OCI-LY1 (cell line): ENCODE measurements around the gene PCSK4.

ENCODE experiments used
- H2AFZ ChIP-seq: fragments of 200-600 bp; sonication (generic), shearing (Covaris generic); 2 replicates; pipeline ENCODE4 v1.6.0; 2014; ENCODE audit warnings: antibody characterized with exemption, mild to moderate bottlenecking, low read length
- H3F3A ChIP-seq: fragments of 200-600 bp; sonication (generic), shearing (Covaris generic); 2 replicates; pipeline ENCODE4 v1.6.0; 2014; ENCODE audit warnings: mild to moderate bottlenecking, antibody characterized with exemption, low read length, moderate library complexity; ENCODE audit not compliant: insufficient read depth
- H3K27ac ChIP-seq: fragments of 200-600 bp; sonication (generic); 2 replicates; pipeline ENCODE4 v1.5.1; 2014; ENCODE audit warnings: low read length, mixed run types, mild to moderate bottlenecking, low read depth; ENCODE audit not compliant: poor library complexity, severe bottlenecking
- H3K27me3 ChIP-seq: fragments of 200-600 bp; sonication (generic); 2 replicates; pipeline ENCODE4 v1.6.0; 2014; ENCODE audit warnings: antibody characterized with exemption, mild to moderate bottlenecking, low read length, moderate library complexity; ENCODE audit not compliant: insufficient read depth
- H3K36me3 ChIP-seq: fragments of 200-600 bp; sonication (generic); 2 replicates; pipeline ENCODE4 v1.6.1; 2014; ENCODE audit warnings: mild to moderate bottlenecking, antibody characterized with exemption, low read length, moderate library complexity, mixed read lengths; ENCODE audit not compliant: insufficient read depth
- H3K4me1 ChIP-seq: fragments of 200-600 bp; sonication (generic); 2 replicates; pipeline ENCODE4 v1.5.1; 2014; ENCODE audit warnings: mild to moderate bottlenecking, low read length, moderate library complexity; ENCODE audit not compliant: insufficient read depth, severe bottlenecking
- H3K4me2 ChIP-seq: fragments of 200-600 bp; sonication (generic), shearing (Covaris generic); 2 replicates; pipeline ENCODE4 v1.6.1; 2014; ENCODE audit warnings: low read length
- H3K4me3 ChIP-seq: fragments of 200-600 bp; sonication (generic); 2 replicates; pipeline ENCODE4 v1.5.1; 2014; ENCODE audit warnings: low read length, low read depth, mild to moderate bottlenecking, mixed read lengths; ENCODE audit not compliant: poor library complexity, severe bottlenecking
- H3K79me2 ChIP-seq: fragments of 200-600 bp; shearing (Covaris generic); 2 replicates; pipeline ENCODE4 v1.6.1; 2016; ENCODE audit warnings: mixed run types, low read length, mixed read lengths; ENCODE audit not compliant: insufficient read depth
- H3K9ac ChIP-seq: fragments of 200-600 bp; sonication (generic), shearing (Covaris generic); 2 replicates; pipeline ENCODE4 v1.6.1; 2014; ENCODE audit warnings: mild to moderate bottlenecking, low read length, mixed read lengths
- H3K9me2 ChIP-seq: fragments of 200-600 bp; sonication (generic), shearing (Covaris generic); 2 replicates; pipeline ENCODE4 v1.6.1; 2014; ENCODE audit warnings: low read depth, mild to moderate bottlenecking, low read length, mixed read lengths
- H3K9me3 ChIP-seq: fragments of 200-600 bp; shearing (Covaris generic); 2 replicates; pipeline ENCODE4 v1.6.1; 2014; ENCODE audit warnings: low read length, mixed read lengths
- H4K20me1 ChIP-seq: fragments of 200-600 bp; sonication (generic), shearing (Covaris generic); 2 replicates; pipeline ENCODE4 v1.6.0; 2016; ENCODE audit warnings: mild to moderate bottlenecking, low read length; ENCODE audit not compliant: insufficient read depth
- CTCF ChIP-seq: fragments of 200-600 bp; sonication (generic), shearing (Covaris generic); IDR thresholded peaks from 2 replicates; pipeline ENCODE4 v1.5.1; 2017; ENCODE audit warnings: mild to moderate bottlenecking, antibody characterized with exemption, low read length, moderate library complexity, mixed read lengths
- EZH2 ChIP-seq: fragments of 200-600 bp; sonication (generic), shearing (Covaris generic); IDR thresholded peaks from 2 replicates; pipeline ENCODE4 v1.8.0; 2017; ENCODE audit warnings: borderline replicate concordance, mixed run types, mild to moderate bottlenecking, antibody characterized with exemption, low read length, moderate library complexity, mixed read lengths

PCSK4 gene

DNA sequence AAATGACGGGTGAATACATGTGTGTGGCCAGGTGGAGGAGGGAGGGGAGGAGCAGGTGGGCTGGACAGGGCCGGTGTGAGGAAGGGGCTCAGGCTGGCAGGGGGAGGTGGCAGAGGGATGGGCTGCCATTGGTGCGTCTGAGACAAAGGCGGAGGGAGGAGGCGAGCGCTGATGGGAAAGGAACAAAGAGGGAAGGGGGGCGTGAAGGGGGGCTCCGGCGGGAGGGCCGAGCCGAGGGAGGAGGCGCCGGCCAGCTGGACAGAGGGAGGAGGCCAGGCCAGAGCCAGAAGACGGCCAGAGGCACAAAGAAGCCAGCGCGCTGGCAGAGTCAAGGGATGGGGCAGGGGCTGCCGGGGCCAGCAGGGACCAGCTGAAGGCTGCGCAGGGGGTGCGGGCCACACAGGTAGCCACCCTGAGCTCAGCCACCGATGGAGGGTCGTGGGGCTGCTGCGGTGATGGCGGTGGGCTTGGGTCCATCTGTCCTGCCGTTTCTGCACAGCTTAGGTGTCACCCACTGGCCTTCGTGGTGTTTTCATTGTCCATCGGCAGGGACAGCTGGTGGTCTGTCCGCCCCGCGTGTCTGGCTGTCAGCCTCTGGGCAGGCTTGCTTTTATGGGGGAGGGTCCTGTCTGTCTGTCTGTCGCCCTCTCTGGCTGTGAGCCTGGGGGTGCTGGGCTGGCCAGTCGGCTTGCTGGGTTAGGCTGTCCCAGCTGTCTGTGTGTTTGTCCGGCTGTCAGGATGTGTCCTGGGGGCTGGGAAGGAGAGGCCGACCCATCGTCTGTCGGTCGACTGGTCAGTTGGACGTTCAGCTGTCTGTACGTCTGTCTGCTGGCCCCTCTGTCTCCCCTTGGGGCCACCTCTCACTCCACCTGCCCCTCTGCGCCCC lies 38.0 kb downstream of the PCSK4 start:
- Histone ChIP-seq H2AFZ (no peak overlapping the region), H3K36me3 (no peaks in the 10 kb centered on the region), H3K4me2 (no peak overlapping the region), H3F3A (no peaks in the 10 kb centered on the region), H3K27me3 (peaks cover 5% of the 10 kb centered on the region; the same call in 1 of the 2 replicates), H3K79me2 (no peaks in the 10 kb centered on the region), H3K9me2 (no peaks in the 10 kb centered on the region), H3K4me1 (peaks cover 3% of the 10 kb centered on the region), H3K27ac (no peak overlapping the region), H3K9me3 (no peaks in the 10 kb centered on the region), H4K20me1 (no peaks in the 10 kb centered on the region), H3K9ac (no peak overlapping the region), H3K4me3 (no peak overlapping the region)
- TF ChIP-seq EZH2 (no peak), CTCF (no peak)

DNA sequence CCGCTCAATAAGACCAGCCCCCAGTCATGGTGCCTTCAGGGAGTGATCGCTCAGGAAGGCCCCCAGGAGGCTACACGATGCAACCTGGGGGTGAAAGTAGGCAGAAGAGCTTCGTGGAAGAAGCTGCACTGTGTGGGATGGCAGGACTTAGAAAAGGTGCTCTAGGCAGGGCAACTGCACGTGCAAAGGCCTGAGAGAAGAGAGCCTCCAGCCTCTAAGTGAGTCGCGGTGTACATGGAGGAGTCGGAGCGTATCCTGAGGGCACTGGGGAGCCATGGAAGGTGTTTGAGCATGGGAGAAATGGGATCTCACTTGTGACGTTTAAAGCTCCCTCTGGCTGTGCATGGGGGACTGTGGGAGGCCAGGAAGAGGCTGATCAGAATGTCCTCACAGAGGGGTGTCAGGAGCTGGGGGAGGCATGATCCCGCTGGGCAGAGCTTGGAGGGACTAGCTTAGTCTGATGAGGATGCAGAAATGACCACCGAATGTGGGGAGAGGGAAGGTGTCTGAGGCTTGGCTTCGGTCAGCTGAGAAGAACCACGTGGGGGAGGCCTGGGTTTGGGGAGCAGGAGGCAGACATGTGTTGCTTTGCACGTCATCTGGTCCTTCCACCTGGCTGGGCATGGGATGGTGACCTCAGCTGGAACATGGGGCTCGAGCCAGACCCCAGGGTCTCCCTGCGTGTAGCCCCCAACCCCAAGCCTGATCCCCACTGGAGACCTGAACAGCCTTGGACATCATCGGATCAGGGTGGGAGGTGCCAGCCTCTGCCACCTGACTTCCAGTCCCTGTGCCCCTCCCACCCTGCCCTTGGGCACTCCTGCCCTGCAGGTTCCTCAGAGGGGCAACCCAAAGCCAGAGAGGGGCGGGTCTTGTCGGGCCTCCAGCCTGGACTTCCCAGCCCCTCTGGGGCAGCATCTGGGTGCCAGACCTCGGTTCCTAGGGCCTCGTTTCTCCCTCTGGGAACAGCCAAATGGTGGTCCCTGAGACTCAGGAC lies 39.1 kb downstream of the PCSK4 start:
- TF ChIP-seq CTCF = no peak
- TF ChIP-seq EZH2 = no peak
- Histone ChIP-seq H3K9me3 (no peaks in the 10 kb centered on the region), H3K27me3 (peaks cover 5% of the 10 kb centered on the region; the same call in 1 of the 2 replicates), H3K36me3 (no peaks in the 10 kb centered on the region), H3K9ac (no peak overlapping the region), H3F3A (no peaks in the 10 kb centered on the region), H3K4me3 (no peak overlapping the region), H3K27ac (no peak overlapping the region), H3K4me1 (peaks cover 3% of the 10 kb centered on the region), H3K9me2 (no peaks in the 10 kb centered on the region), H3K79me2 (no peaks in the 10 kb centered on the region), H4K20me1 (no peaks in the 10 kb centered on the region), H3K4me2 (no peak overlapping the region), H2AFZ (no peak overlapping the region)

DNA sequence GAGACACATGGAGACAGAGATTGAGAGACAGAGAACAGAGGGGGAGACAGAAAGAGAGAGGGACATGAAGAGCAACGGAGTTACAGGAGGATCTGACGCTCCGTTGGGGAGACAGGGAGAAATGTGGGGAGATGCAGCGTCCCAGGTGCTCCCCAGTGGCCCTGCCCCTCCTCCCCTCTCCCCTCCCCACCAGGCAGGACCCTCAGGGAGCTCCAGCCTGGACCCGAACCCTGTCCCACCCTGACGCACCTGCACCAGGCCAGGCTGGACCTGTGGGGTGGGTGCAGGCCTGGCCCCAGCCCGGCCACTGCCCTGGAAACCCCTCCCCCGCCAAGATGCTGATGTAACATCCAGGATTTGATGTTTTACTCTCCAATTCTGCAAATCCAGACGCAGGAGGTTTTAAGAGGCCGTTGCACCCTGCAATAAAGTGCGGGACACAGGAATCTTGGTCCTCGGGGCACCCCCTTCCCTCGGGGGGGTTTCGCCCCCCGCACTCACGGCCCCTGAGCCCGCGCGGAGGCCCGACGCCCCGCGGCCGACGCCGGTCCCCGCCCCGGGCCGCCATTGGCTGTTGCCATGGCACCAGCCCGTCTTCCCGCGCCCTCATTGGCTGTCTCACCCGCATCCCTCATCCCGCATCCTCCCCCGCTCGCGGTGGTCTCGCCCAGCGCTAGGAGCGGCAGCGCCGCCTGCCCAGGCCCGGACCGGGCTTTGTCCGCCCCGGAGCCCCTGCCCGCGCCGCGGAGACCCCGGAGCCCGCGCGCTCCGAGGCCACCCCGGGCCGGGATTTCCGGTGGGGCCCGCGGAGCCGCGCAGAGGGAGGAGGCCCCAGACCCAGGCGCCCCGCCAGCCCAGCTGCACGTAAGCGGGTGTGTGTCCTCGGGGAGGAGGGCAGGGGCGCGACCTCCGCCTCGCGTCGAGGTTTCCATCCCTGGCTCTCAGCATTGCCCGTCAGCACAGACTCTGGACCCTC lies 40.4 kb downstream of the PCSK4 start, which contains the start of gene APC2:
Gene APC2 (plus strand): TSS at position 655 of the 976 bp plus-strand sequence. CDS start 2,881 bp downstream, outside the sequence.
- Histone ChIP-seq H3K27me3 (peaks cover 5% of the 10 kb centered on the region; the same call in 1 of the 2 replicates), H3K9ac (no peak within 1 kb of the TSS), H3F3A (no peaks in the 10 kb centered on the region), H3K27ac (no peak within 1 kb of the TSS), H4K20me1 (no peaks in the 10 kb centered on the region), H3K9me3 (no peaks in the 10 kb centered on the region), H2AFZ (no peak within 1 kb of the TSS), H3K79me2 (no peaks in the 10 kb centered on the region), H3K4me1 (peaks cover 3% of the 10 kb centered on the region), H3K36me3 (no peaks in the 10 kb centered on the region), H3K4me2 (no peak within 1 kb of the TSS), H3K9me2 (no peaks in the 10 kb centered on the region), H3K4me3 (no peak within 1 kb of the TSS)
- TF ChIP-seq EZH2 = no peak
- TF ChIP-seq CTCF = no peak
